Bronchial epithelial cell (primary cell): Measurements from ENCODE around the gene DOHH. TPM values are rescaled to one million over a fixed set of nuclear protein-coding genes. Genes with fewer than 3 reads are reported as not detected.
A peak's percentile ranks its signal among the peaks of the same experiment; 100 is the strongest.
"Not testable (repeated sequence)": the region's sequence is repeated elsewhere in the genome, so short reads cannot be mapped to it uniquely, and the experiment has no call there.

Experiments used
- DNase-seq: peaks from one replicate; pipeline ENCODE4 v3.0.0-alpha.2; 2010; ENCODE audit warnings: low read depth
- FAIRE-seq: peaks from 2 replicates; lab custom pipeline; 2011; peaks lifted over from hg19 to GRCh38; lab: Jason Lieb, UNC
- H3K27me3 ChIP-seq: 2 replicates; pipeline ENCODE4 v1.5.1; 2011; ENCODE audit warnings: low read length; ENCODE audit not compliant: control insufficient read depth, insufficient read depth
- H3K36me3 ChIP-seq: 2 replicates; pipeline ENCODE4 v1.5.1; 2011; ENCODE audit warnings: low read length; ENCODE audit not compliant: control insufficient read depth, insufficient read depth
- H3K4me3 ChIP-seq: 2 replicates; pipeline ENCODE4 v1.5.1; 2011; ENCODE audit warnings: mild to moderate bottlenecking, low read depth, low read length, control low read depth
- CTCF ChIP-seq: IDR thresholded peaks from 2 replicates; pipeline ENCODE4 v1.5.1; 2011; ENCODE audit warnings: mild to moderate bottlenecking, moderate library complexity, low read length, control low read depth, inconsistent platforms; ENCODE audit not compliant: insufficient read depth, severe bottlenecking
- total RNA-seq: library from RNA; depleted of rRNA; stranded (reverse); fragments of >200 nt; gene quantifications from 2 replicates; pipeline ENCODE4 v1.2.1, GENCODE V29; 2014

Gene DOHH
- total RNA-seq, 1 donor from 2014 or later, result 17.1 TPM

- H3K27me3 ChIP-seq, result no peaks in the 10 kb centered on the region
- DNase-seq (no peak), FAIRE-seq (no peak)
- peaks cover 25% of the 10 kb centered on the region for H3K36me3 ChIP-seq
- H3K4me3 ChIP-seq, result no peak overlapping the region
- TF ChIP-seq CTCF, result no peak
Measured at GRCh38 chr19:3533563-3534216, 33.2 kb upstream of the DOHH start.

- Histone ChIP-seq H3K4me3 (no peak overlapping the region), H3K36me3 (peaks cover 27% of the 10 kb centered on the region), H3K27me3 (no peaks in the 10 kb centered on the region)
- no peak for TF ChIP-seq CTCF
- DNase-seq, result no peak
- no peak for FAIRE-seq
Measured at GRCh38 chr19:3533033-3533432, 32.6 kb upstream of the DOHH start.

- FAIRE-seq, result no peak
- H3K36me3 ChIP-seq, result peaks cover 35% of the 10 kb centered on the region
- no peak for TF ChIP-seq CTCF
- H3K4me3 ChIP-seq, result no peak overlapping the region
- no peaks in the 10 kb centered on the region for H3K27me3 ChIP-seq
- no peak for DNase-seq
Measured at GRCh38 chr19:3532154-3532786, 31.8 kb upstream of the DOHH start.

GRCh38 chr19:3531716-3532115 is 31.2 kb upstream of the DOHH start:
- H3K4me3 ChIP-seq, result no peak overlapping the region
- peaks cover 41% of the 10 kb centered on the region for H3K36me3 ChIP-seq
- no peak for TF ChIP-seq CTCF
- no peaks in the 10 kb centered on the region for H3K27me3 ChIP-seq
- DNase-seq (no peak), FAIRE-seq (no peak)

GRCh38 chr19:3530389-3530788 is 29.9 kb upstream of the DOHH start:
- H3K27me3 ChIP-seq, result no peaks in the 10 kb centered on the region
- TF ChIP-seq CTCF, result no peak
- H3K4me3 ChIP-seq, result no peak overlapping the region
- FAIRE-seq (no peak), DNase-seq (no peak)
- peaks cover 44% of the 10 kb centered on the region for H3K36me3 ChIP-seq

GRCh38 chr19:3529299-3529698 is 28.8 kb upstream of the DOHH start:
- DNase-seq, H3K27me3 ChIP-seq, H3K4me3 ChIP-seq: not testable (repeated sequence)
- H3K36me3 ChIP-seq, result peaks cover 40% of the 10 kb centered on the region
- peak; percentile 43 for FAIRE-seq
